ENCODE results near the gene HHLA2. TPM values are rescaled to one million over a fixed set of nuclear protein-coding genes. Genes with fewer than 3 reads are reported as not detected.

Gene HHLA2
- total RNA-seq, 1 donor from 2014 or later = not detected

DNA sequence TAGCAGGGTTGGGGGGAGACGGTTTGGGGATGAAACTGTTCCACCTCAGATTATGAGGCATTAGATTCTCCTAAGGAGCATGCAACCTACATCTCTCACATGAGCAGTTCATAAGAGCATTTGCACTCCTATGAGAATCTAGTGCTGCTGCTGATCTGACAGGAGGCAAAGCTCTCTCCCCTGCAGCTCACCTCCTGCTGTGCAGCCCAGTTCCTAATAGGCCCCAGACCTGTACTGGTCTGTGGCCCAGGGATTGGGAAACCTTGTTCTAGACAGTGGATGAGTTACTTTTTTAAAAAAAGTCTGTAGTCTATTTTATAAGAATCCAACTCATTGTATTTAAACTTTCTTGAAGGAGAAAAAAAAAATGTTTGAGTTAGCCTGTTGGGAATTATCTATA is 100.0 kb downstream of the HHLA2 start:
- Mint-ChIP-seq H3K27ac (no peak overlapping the region), H3K9me3 (ENCODE audit: low read depth) (no peaks in the 10 kb centered on the region), H3K4me3 (ENCODE audit: low read depth) (no peak overlapping the region), H3K27me3 (peaks cover 3% of the 10 kb centered on the region), H3K4me1 (ENCODE audit: low read depth) (peaks cover 3% of the 10 kb centered on the region), H3K36me3 (ENCODE audit: insufficient read depth) (no peaks in the 10 kb centered on the region)
- no peak for DNase-seq (ENCODE audit: low spot score, unreplicated experiment)
- TF ChIP-seq, protein P1, sequence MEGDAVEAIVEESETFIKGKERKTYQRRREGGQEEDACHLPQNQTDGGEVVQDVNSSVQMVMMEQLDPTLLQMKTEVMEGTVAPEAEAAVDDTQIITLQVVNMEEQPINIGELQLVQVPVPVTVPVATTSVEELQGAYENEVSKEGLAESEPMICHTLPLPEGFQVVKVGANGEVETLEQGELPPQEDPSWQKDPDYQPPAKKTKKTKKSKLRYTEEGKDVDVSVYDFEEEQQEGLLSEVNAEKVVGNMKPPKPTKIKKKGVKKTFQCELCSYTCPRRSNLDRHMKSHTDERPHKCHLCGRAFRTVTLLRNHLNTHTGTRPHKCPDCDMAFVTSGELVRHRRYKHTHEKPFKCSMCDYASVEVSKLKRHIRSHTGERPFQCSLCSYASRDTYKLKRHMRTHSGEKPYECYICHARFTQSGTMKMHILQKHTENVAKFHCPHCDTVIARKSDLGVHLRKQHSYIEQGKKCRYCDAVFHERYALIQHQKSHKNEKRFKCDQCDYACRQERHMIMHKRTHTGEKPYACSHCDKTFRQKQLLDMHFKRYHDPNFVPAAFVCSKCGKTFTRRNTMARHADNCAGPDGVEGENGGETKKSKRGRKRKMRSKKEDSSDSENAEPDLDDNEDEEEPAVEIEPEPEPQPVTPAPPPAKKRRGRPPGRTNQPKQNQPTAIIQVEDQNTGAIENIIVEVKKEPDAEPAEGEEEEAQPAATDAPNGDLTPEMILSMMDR (IDR thresholded peaks at IDR 0.05; ENCODE audit: unreplicated experiment) = no peak

GRCh38 chr3:108398510-108398909 is 102.2 kb downstream of the HHLA2 start:
- H3K36me3 Mint-ChIP-seq (ENCODE audit: insufficient read depth) = no peaks in the 10 kb centered on the region
- DNase-seq (ENCODE audit: low spot score, unreplicated experiment) = no peak
- H3K9me3 Mint-ChIP-seq (ENCODE audit: low read depth) = no peaks in the 10 kb centered on the region
- no peak overlapping the region for H3K27ac Mint-ChIP-seq
- H3K4me3 Mint-ChIP-seq (ENCODE audit: low read depth) = no peak overlapping the region
- TF ChIP-seq, protein P1 (IDR thresholded peaks at IDR 0.05; ENCODE audit: unreplicated experiment) = no peak
- peaks cover 4% of the 10 kb centered on the region for H3K27me3 Mint-ChIP-seq
- H3K4me1 Mint-ChIP-seq (ENCODE audit: low read depth) = peaks cover 1% of the 10 kb centered on the region

DNA sequence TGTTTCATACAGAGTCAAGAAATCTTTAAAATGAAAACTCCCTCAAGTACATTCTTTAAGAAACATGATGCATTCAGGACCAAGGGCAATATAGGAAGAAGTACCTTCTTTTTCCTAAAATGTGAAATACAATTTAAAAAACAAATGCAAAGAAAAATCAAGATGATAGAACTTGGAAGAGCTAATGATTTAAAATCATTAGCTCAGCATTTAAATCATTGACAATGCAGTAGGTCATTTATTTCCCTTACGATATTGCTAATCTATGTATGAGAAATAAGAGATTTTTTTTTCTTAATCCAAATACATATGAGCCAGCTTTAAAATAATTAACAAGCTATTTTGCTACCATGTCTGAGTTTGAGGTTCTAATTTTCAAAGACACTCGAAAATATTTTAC is 105.5 kb downstream of the HHLA2 start:
- H3K27ac Mint-ChIP-seq = no peak overlapping the region
- no peaks in the 10 kb centered on the region for H3K9me3 Mint-ChIP-seq (ENCODE audit: low read depth)
- peaks cover 9% of the 10 kb centered on the region for H3K4me1 Mint-ChIP-seq (ENCODE audit: low read depth)
- no peak for DNase-seq (ENCODE audit: low spot score, unreplicated experiment)
- H3K4me3 Mint-ChIP-seq (ENCODE audit: low read depth) = no peak overlapping the region
- H3K27me3 Mint-ChIP-seq = peaks cover 4% of the 10 kb centered on the region
- TF ChIP-seq, protein P1 (IDR thresholded peaks at IDR 0.05; ENCODE audit: unreplicated experiment) = no peak
- H3K36me3 Mint-ChIP-seq (ENCODE audit: insufficient read depth) = no peaks in the 10 kb centered on the region

- Mint-ChIP-seq H3K36me3 (ENCODE audit: insufficient read depth) (no peaks in the 10 kb centered on the region), H3K4me1 (ENCODE audit: low read depth) (peaks cover 9% of the 10 kb centered on the region), H3K9me3 (ENCODE audit: low read depth) (no peaks in the 10 kb centered on the region), H3K27me3 (peaks cover 4% of the 10 kb centered on the region), H3K27ac (no peak overlapping the region), H3K4me3 (ENCODE audit: low read depth) (no peak overlapping the region)
- no peak for DNase-seq (ENCODE audit: low spot score, unreplicated experiment)
- TF ChIP-seq, protein P1 (IDR thresholded peaks at IDR 0.05; ENCODE audit: unreplicated experiment) = no peak
These were observed 106.8 kb downstream of the HHLA2 start for GRCh38 chr3:108403198-108403597.

DNA sequence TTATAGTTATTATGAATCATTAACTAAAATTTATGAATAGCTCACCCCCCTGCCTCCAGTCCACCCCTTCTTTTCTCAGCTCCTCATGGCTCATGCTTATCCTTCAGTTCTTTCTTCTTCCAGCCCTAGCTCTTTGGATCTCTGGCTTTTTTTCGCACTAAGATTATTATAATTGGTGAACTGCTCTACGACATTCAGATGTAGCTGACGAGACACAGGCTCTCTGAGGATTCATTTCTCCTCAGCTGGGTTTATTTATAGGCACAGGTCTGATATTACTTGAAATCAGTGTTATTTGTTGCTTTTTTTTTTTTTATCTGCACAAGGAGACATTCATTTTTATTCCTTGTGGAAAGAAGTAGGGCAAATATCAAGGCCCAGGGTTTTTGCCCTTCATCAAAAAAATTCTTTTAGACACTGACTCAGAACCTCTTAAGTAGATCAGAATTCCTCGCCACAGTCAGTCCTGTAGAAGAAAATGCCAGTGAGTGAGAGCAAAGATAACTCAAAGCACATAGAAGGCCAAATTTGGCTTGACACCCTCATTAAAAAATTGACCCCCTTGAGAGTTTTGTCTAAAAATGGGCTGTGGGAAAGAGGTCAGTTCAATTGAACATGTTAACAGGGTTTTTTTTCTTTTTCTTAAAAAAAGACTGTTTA is 107.5 kb downstream of the HHLA2 start:
- TF ChIP-seq, protein P1 (IDR thresholded peaks at IDR 0.05; ENCODE audit: unreplicated experiment) = no peak
- no peak for DNase-seq (ENCODE audit: low spot score, unreplicated experiment)
- no peaks in the 10 kb centered on the region for H3K36me3 Mint-ChIP-seq (ENCODE audit: insufficient read depth)
- peaks cover 4% of the 10 kb centered on the region for H3K27me3 Mint-ChIP-seq
- no peak overlapping the region for H3K27ac Mint-ChIP-seq
- no peak overlapping the region for H3K4me3 Mint-ChIP-seq (ENCODE audit: low read depth)
- peaks cover 12% of the 10 kb centered on the region for H3K4me1 Mint-ChIP-seq (ENCODE audit: low read depth)
- H3K9me3 Mint-ChIP-seq (ENCODE audit: low read depth) = no peaks in the 10 kb centered on the region
